Subcutaneous adipose tissue (tissue), 4 donors: ENCODE results near the gene TTC29. TPM values are rescaled to one million over a fixed set of nuclear protein-coding genes. Genes with fewer than 3 reads are reported as not detected.

Source experiments
- CTCF ChIP-seq: fragments of 450-650 bp; IDR thresholded peaks from one replicate; pipeline ENCODE4 v1.5.1; 2016; ENCODE audit warnings: low read depth, mild to moderate bottlenecking, control low read depth, antibody characterized with exemption, moderate library complexity
- total RNA-seq, 4 donors: library from RNA; depleted of rRNA; stranded (reverse); fragments of >200 nt; gene quantifications; one replicate each; pipeline ENCODE4 v1.1.0, GENCODE V29; 2016

TTC29 gene
- total RNA-seq, 4 donors from 2014 or later: 0.17 TPM; not detected in 3

DNA sequence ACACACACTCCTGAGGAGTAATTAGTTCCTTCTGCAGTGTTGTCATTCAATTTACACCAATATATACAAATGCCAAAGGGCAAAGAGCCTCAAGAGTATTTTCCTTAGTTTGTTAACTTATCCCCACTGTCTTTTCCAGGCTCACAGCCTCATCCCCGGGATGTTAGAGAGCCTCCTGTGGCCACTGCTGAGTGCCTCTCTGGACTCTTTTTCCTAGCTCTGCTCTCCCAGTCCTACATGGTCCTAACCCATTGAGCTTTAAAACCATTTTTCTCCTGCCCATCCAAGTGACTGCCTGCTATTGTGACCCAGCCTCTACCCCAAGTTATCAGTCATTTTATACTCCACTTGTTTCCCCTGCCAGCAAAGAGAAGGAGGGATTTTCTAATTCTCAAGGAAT is 23.5 kb upstream of the TTC29 start:
- TF ChIP-seq CTCF: no peak

GRCh38 chr4:146960634-146961033 is 15.0 kb upstream of the TTC29 start:
- TF ChIP-seq CTCF: no peak

GRCh38 chr4:146959692-146960091 is 14.0 kb upstream of the TTC29 start:
- TF ChIP-seq CTCF: no peak

DNA sequence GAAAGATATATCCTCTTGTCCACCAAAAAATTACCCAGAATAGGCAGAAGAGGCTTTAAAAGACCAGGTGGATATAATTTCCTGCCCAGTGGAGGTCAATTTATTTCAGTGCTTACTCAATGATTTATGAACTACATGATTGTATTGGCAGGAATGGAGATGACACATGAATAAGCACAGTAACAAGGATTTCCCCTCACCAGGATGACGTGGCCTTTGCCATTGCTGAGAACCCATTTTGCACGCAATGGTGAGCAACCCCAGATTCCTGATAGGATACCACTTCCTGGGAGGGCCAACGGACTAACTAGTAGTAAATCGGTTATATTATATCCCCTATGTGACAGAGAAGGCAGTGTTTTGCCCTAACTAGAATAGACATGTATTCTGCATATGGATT is 11.6 kb upstream of the TTC29 start:
- TF ChIP-seq CTCF: no peak

DNA sequence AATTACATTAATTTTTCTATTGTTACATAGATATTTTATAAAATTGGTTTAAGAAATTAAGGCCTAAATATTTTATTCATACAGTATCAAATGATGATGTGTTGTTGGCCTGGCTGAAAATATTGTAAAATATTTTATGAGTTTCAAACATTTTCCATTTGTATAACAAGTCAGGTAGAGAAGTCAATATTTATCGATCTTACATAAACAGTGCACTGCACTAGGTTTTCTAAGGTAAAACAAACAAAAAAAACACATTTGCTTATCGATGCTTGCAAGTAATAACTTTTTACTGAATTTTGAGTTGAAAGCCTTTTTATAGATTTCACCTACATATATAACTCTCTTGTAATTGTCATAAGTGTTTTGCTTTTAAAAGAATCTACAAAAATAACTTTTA is 7.2 kb upstream of the TTC29 start:
- TF ChIP-seq CTCF: no peak

DNA sequence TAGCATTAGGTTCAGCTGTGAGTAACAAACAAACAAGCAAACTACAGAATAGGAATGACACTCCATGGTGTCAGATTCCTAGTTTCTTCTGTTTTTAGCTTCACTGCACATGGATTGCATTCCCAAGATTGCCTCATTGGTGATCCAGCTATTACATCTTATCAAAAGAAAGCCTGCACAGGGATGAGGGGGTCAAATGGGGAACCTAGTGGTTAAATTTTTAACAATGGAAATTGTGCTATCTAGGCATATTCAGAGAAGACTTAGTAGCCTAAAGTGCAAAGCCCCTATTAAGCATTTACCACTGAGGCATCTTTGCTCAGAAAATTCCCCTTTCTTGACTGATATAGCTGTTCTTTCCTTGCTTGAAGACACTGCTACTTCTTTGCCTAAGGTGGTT is 3.9 kb upstream of the TTC29 start:
- TF ChIP-seq CTCF: no peak

DNA sequence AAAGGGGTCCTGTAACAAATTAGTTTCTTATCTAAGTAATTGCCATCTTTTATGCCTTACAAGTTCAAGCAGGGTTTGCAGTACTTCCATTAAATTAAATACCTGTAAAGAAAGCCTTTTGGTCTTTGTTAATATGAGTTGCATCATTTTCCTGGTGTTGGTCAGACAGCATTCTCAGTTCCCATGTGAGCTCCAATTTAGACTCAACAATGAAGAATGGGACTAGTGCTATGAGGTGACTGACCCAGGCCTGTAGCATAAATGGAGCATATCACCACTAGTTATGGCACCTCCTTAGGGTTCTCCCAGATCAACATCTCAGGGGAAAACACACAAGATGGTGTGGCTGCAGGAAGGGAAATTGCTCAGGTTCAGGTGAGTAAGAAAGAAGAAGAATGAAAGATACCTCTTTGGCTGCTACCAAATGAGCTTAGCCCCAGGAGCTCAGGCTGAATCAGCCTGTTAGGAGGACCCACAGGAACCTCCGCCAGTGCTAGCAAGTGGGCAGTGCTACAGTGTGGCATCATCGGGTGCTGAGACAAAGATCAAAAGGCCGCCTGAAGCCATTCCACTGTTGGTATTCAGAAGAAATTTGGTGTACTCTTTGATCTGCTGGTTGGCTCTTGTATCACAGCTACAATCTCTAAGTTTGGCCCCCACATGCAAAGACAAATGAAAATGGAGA is 1.8 kb downstream of the TTC29 start:
- TF ChIP-seq CTCF: no peak
